ENCODE results near the gene SCGB1C2. TPM values are rescaled to one million over a fixed set of nuclear protein-coding genes. Genes with fewer than 3 reads are reported as not detected.

SCGB1C2 gene
- polyA plus RNA-seq, 1 donor (not counting 4 experiments of a cell fraction or from before 2014, with no cell fraction given) = not detected

DNA sequence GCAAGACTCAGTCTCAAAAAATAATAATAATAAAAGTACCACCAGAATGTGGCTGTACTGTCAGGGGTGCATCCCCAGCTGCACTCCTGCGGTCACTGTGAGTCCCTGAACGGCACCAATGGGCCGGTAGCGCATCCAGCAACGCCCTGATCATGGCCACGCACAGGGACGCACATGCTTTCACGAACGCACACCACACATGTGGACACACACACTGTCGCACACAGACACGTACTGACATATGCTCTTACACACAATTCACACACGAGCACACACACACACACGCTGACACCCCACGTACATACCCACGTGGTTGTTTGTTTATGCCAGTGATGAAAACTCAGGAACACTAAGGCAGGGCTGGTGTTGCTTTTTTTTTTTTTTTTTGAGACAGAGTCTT, 22.2 kb downstream of the SCGB1C2 start:
- dilution Hi-C loops (cut with MboI; ENCODE audit: extremely low pct_ligation_motif_present, low sequenced_read_pairs) = no loop called here
- DNase-seq (ENCODE audit: low read depth, low spot score) (no peak), FAIRE-seq (no peak)
- TF ChIP-seq, protein P1, sequence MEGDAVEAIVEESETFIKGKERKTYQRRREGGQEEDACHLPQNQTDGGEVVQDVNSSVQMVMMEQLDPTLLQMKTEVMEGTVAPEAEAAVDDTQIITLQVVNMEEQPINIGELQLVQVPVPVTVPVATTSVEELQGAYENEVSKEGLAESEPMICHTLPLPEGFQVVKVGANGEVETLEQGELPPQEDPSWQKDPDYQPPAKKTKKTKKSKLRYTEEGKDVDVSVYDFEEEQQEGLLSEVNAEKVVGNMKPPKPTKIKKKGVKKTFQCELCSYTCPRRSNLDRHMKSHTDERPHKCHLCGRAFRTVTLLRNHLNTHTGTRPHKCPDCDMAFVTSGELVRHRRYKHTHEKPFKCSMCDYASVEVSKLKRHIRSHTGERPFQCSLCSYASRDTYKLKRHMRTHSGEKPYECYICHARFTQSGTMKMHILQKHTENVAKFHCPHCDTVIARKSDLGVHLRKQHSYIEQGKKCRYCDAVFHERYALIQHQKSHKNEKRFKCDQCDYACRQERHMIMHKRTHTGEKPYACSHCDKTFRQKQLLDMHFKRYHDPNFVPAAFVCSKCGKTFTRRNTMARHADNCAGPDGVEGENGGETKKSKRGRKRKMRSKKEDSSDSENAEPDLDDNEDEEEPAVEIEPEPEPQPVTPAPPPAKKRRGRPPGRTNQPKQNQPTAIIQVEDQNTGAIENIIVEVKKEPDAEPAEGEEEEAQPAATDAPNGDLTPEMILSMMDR (optimal IDR thresholded peaks at IDR 0.05 in 1 of 3, IDR thresholded peaks at IDR 0.05 in 1 of 3, conservative IDR thresholded peaks at IDR 0.05 in 1 of 3; ENCODE audit: extremely low read depth in 1 of 3, insufficient read depth in 2 of 3, low read length in 3 of 3) = no peak
- TF ChIP-seq EZH2 (IDR thresholded peaks at IDR 0.05; ENCODE audit: low read length) = no peak
- no peaks in the 10 kb centered on the region for H3K36me3 ChIP-seq (ENCODE audit: control insufficient read depth in 2 of 2, extremely low read depth in 1 of 2, insufficient read depth in 2 of 2, low read length in 2 of 2)
- H3K27ac ChIP-seq (ENCODE audit: control insufficient read depth, insufficient read depth, low read length) = no peak overlapping the region
- no peaks in the 10 kb centered on the region for H3K4me1 ChIP-seq (ENCODE audit: control insufficient read depth, extremely low read depth, insufficient read depth, low read length)
- H3K79me2 ChIP-seq (ENCODE audit: control insufficient read depth, insufficient read depth, low read length) = no peaks in the 10 kb centered on the region
- no peak overlapping the region for H3K9ac ChIP-seq (ENCODE audit: control insufficient read depth, extremely low read depth, insufficient read depth, low read length)
- H3K9me1 ChIP-seq (ENCODE audit: control insufficient read depth, extremely low read depth, insufficient read depth, low read length) = no peaks in the 10 kb centered on the region
- H2AFZ ChIP-seq (ENCODE audit: control insufficient read depth, low read length) = no peak overlapping the region
- H3K9me3 ChIP-seq (ENCODE audit: control insufficient read depth, low read depth, low read length) = no peaks in the 10 kb centered on the region
- H3K4me2 ChIP-seq (ENCODE audit: control insufficient read depth, extremely low read depth, insufficient read depth, low read depth, low read length) = no peak overlapping the region
- no peaks in the 10 kb centered on the region for H4K20me1 ChIP-seq (ENCODE audit: control insufficient read depth, extremely low read depth, insufficient read depth, low read length)
- H3K27me3 ChIP-seq (ENCODE audit: control insufficient read depth, extremely low read depth, insufficient read depth, low read length) = peaks cover 3% of the 10 kb centered on the region
- H3K4me3 ChIP-seq (ENCODE audit: control insufficient read depth in 2 of 3, extremely low read depth in 1 of 3, insufficient read depth in 2 of 3, low read depth in 1 of 3, low read length in 3 of 3) = no peak overlapping the region

DNA sequence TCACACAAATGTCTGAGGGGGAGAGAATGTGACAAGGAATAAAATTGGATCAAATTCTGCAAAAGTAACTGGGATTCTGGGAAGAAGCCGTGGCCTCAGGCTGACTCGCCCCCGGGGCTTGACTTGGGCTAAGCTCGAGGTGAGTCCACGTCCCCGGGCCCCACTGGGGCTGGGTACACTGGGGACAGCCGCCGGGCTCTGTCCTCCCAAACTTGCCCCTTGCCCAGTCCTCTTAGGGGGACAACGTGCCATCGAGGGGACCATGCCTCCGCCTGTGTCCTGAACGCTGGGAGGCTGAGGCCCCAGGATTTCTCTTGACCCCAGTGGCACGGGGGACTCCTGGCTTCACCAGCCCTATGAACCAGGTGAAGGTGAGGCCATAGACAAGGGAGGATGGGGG, 23.0 kb downstream of the SCGB1C2 start:
- no peak for FAIRE-seq
- H2AFZ ChIP-seq (ENCODE audit: control insufficient read depth, low read length) = no peak overlapping the region
- no peak for DNase-seq (ENCODE audit: low read depth, low spot score)
- H4K20me1 ChIP-seq (ENCODE audit: control insufficient read depth, extremely low read depth, insufficient read depth, low read length) = no peaks in the 10 kb centered on the region
- no peaks in the 10 kb centered on the region for H3K36me3 ChIP-seq (ENCODE audit: control insufficient read depth in 2 of 2, extremely low read depth in 1 of 2, insufficient read depth in 2 of 2, low read length in 2 of 2)
- H3K4me1 ChIP-seq (ENCODE audit: control insufficient read depth, extremely low read depth, insufficient read depth, low read length) = no peaks in the 10 kb centered on the region
- TF ChIP-seq EZH2 (IDR thresholded peaks at IDR 0.05; ENCODE audit: low read length) = no peak
- TF ChIP-seq, protein P1 (optimal IDR thresholded peaks at IDR 0.05 in 1 of 3, IDR thresholded peaks at IDR 0.05 in 1 of 3, conservative IDR thresholded peaks at IDR 0.05 in 1 of 3; ENCODE audit: extremely low read depth in 1 of 3, insufficient read depth in 2 of 3, low read length in 3 of 3) = no peak
- no peaks in the 10 kb centered on the region for H3K79me2 ChIP-seq (ENCODE audit: control insufficient read depth, insufficient read depth, low read length)
- dilution Hi-C loops (cut with MboI; ENCODE audit: extremely low pct_ligation_motif_present, low sequenced_read_pairs) = no loop called here
- H3K9ac ChIP-seq (ENCODE audit: control insufficient read depth, extremely low read depth, insufficient read depth, low read length) = no peak overlapping the region
- no peaks in the 10 kb centered on the region for H3K9me1 ChIP-seq (ENCODE audit: control insufficient read depth, extremely low read depth, insufficient read depth, low read length)
- H3K4me3 ChIP-seq (ENCODE audit: control insufficient read depth in 2 of 3, extremely low read depth in 1 of 3, insufficient read depth in 2 of 3, low read depth in 1 of 3, low read length in 3 of 3) = no peak overlapping the region
- H3K27ac ChIP-seq (ENCODE audit: control insufficient read depth, insufficient read depth, low read length) = no peak overlapping the region
- no peak overlapping the region for H3K4me2 ChIP-seq (ENCODE audit: control insufficient read depth, extremely low read depth, insufficient read depth, low read depth, low read length)
- no peaks in the 10 kb centered on the region for H3K9me3 ChIP-seq (ENCODE audit: control insufficient read depth, low read depth, low read length)
- peaks cover 3% of the 10 kb centered on the region for H3K27me3 ChIP-seq (ENCODE audit: control insufficient read depth, extremely low read depth, insufficient read depth, low read length)

Data from keratinocyte (primary cell).